Astrocyte (in vitro differentiated cells and primary cell): ENCODE results near the gene SLC22A31. TPM values are rescaled to one million over a fixed set of nuclear protein-coding genes. Genes with fewer than 3 reads are reported as not detected.

Experiments used
- DNase-seq: peaks from one replicate; pipeline ENCODE4 v3.0.0-alpha.2; 2010; ENCODE audit warnings: low read depth
- FAIRE-seq: peaks from 2 replicates; lab custom pipeline; 2011; peaks lifted over from hg19 to GRCh38; lab: Jason Lieb, UNC
- H2AFZ ChIP-seq: 2 replicates; pipeline ENCODE4 v1.6.0; 2012; ENCODE audit warnings: low read depth, low read length, inconsistent platforms
- H3K27ac ChIP-seq: 2 replicates; pipeline ENCODE4 v1.5.1; 2011; ENCODE audit warnings: low read depth, low read length, inconsistent platforms
- H3K27me3 ChIP-seq: 2 replicates; pipeline ENCODE4 v1.6.0; 2011; ENCODE audit warnings: low read length, inconsistent platforms; ENCODE audit not compliant: insufficient read depth
- H3K36me3 ChIP-seq: 2 replicates; pipeline ENCODE4 v1.5.1; 2011; ENCODE audit warnings: low read length, inconsistent platforms; ENCODE audit not compliant: insufficient read depth
- H3K4me1 ChIP-seq: 2 replicates; pipeline ENCODE4 v1.5.1; 2011; ENCODE audit warnings: low read length, inconsistent platforms; ENCODE audit not compliant: insufficient read depth
- H3K4me2 ChIP-seq: 2 replicates; pipeline ENCODE4 v1.6.0; 2012; ENCODE audit warnings: low read length, inconsistent platforms
- H3K4me3 ChIP-seq: 2 replicates; pipeline ENCODE4 v1.5.1; 2011; ENCODE audit warnings: low read depth, mild to moderate bottlenecking, low read length, inconsistent platforms; ENCODE audit not compliant: insufficient read depth
- H3K79me2 ChIP-seq: 2 replicates; pipeline ENCODE4 v1.6.0; 2012; ENCODE audit warnings: mild to moderate bottlenecking, low read length, inconsistent platforms; ENCODE audit not compliant: insufficient read depth
- H3K9ac ChIP-seq: 2 replicates; pipeline ENCODE4 v1.6.0; 2012; ENCODE audit warnings: mild to moderate bottlenecking, low read length, inconsistent platforms
- H3K9me3 ChIP-seq: 2 replicates; pipeline ENCODE4 v1.5.1; 2012; ENCODE audit warnings: low read depth, mild to moderate bottlenecking, low read length, inconsistent platforms; ENCODE audit not compliant: insufficient read depth
- H4K20me1 ChIP-seq: 2 replicates; pipeline ENCODE4 v1.6.0; 2012; ENCODE audit warnings: low read length, inconsistent platforms; ENCODE audit not compliant: insufficient read depth
- H3K27ac Mint-ChIP-seq: one replicate; pipeline ENCODE4 v1.8.0; 2021; ENCODE audit warnings: mild to moderate bottlenecking, mixed read lengths; ENCODE audit not compliant: unreplicated experiment
- H3K27me3 Mint-ChIP-seq: one replicate; pipeline ENCODE4 v1.8.0; 2021; ENCODE audit warnings: low read depth, mixed read lengths; ENCODE audit not compliant: unreplicated experiment
- H3K36me3 Mint-ChIP-seq: one replicate; pipeline ENCODE4 v1.8.0; 2021; ENCODE audit warnings: low read depth, mixed read lengths; ENCODE audit not compliant: unreplicated experiment
- H3K4me1 Mint-ChIP-seq: one replicate; pipeline ENCODE4 v1.8.0; 2021; ENCODE audit warnings: low read depth, mixed read lengths; ENCODE audit not compliant: unreplicated experiment
- H3K4me3 Mint-ChIP-seq: one replicate; pipeline ENCODE4 v1.8.0; 2021; ENCODE audit warnings: mild to moderate bottlenecking, moderate library complexity, mixed read lengths; ENCODE audit not compliant: unreplicated experiment
- H3K9me3 Mint-ChIP-seq: one replicate; pipeline ENCODE4 v1.8.0; 2021; ENCODE audit warnings: mild to moderate bottlenecking, mixed read lengths; ENCODE audit not compliant: unreplicated experiment
- EZH2 ChIP-seq: IDR thresholded peaks from 2 replicates; pipeline ENCODE4 v1.6.1; 2012; ENCODE audit warnings: mild to moderate bottlenecking, low read length, inconsistent platforms; ENCODE audit not compliant: insufficient read depth
- total RNA-seq: library from RNA; stranded (reverse); gene quantifications from 2 replicates; pipeline ENCODE4 v1.2.1, GENCODE V29; 2021
- TF ChIP-seq, protein P1 (sequence below): IDR thresholded peaks from 2 replicates; pipeline ENCODE4 v1.5.1; 2011; ENCODE audit warnings: low read depth, mild to moderate bottlenecking, inconsistent platforms, low read length, moderate library complexity; ENCODE audit not compliant: insufficient read depth

Gene SLC22A31
- total RNA-seq, 1 donor from 2014 or later: 1.3 TPM

GRCh38 chr16:89150090-89150835 lies 50.1 kb downstream of the SLC22A31 start:
- Histone ChIP-seq H3K9me3 (no peaks in the 10 kb centered on the region), H3K36me3 (peaks cover 3% of the 10 kb centered on the region), H2AFZ (no peak overlapping the region), H3K4me3 (no peak overlapping the region), H3K79me2 (no peaks in the 10 kb centered on the region), H3K9ac (no peak overlapping the region), H3K27me3 (no peaks in the 10 kb centered on the region), H3K27ac (no peak overlapping the region), H4K20me1 (no peaks in the 10 kb centered on the region), H3K4me1 (no peaks in the 10 kb centered on the region), H3K4me2 (no peak overlapping the region)
- Mint-ChIP-seq H3K27ac (no peak overlapping the region), H3K36me3 (peaks cover 25% of the 10 kb centered on the region), H3K9me3 (peaks cover 11% of the 10 kb centered on the region), H3K4me3 (no peak overlapping the region), H3K4me1 (peaks cover 5% of the 10 kb centered on the region), H3K27me3 (no peaks in the 10 kb centered on the region)
- TF ChIP-seq, protein P1, sequence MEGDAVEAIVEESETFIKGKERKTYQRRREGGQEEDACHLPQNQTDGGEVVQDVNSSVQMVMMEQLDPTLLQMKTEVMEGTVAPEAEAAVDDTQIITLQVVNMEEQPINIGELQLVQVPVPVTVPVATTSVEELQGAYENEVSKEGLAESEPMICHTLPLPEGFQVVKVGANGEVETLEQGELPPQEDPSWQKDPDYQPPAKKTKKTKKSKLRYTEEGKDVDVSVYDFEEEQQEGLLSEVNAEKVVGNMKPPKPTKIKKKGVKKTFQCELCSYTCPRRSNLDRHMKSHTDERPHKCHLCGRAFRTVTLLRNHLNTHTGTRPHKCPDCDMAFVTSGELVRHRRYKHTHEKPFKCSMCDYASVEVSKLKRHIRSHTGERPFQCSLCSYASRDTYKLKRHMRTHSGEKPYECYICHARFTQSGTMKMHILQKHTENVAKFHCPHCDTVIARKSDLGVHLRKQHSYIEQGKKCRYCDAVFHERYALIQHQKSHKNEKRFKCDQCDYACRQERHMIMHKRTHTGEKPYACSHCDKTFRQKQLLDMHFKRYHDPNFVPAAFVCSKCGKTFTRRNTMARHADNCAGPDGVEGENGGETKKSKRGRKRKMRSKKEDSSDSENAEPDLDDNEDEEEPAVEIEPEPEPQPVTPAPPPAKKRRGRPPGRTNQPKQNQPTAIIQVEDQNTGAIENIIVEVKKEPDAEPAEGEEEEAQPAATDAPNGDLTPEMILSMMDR: no peak
- no peak for TF ChIP-seq EZH2
- no peak for DNase-seq
- FAIRE-seq: no peak

DNA sequence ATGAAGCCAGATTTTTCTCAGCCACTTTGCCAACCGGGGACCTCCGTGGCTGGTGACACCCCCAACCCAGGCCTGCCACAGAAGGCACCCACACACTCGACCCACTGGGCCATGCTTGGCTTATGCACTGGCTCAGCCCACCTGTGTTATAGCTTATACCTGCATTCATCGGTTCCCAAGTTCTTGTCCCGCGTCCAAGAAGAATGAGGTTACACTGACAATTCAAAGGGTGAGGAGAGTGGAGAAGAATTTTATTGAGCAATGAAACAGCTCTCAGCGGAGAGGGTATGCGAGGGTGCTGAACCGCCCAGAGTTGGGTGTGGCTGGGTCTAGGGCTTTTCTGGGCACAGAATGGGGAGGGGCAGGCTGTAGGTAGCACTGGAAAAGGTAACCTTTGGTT lies 51.0 kb downstream of the SLC22A31 start:
- peaks cover 11% of the 10 kb centered on the region for H3K9me3 Mint-ChIP-seq
- Histone ChIP-seq H2AFZ (no peak overlapping the region), H3K27me3 (no peaks in the 10 kb centered on the region), H3K4me2 (no peak overlapping the region), H3K36me3 (peaks cover 3% of the 10 kb centered on the region), H3K27ac (no peak overlapping the region), H3K79me2 (no peaks in the 10 kb centered on the region), H4K20me1 (no peaks in the 10 kb centered on the region), H3K9ac (no peak overlapping the region), H3K4me3 (no peak overlapping the region), H3K4me1 (no peaks in the 10 kb centered on the region), H3K9me3 (no peaks in the 10 kb centered on the region)
- TF ChIP-seq, protein P1: no peak
- no peak for TF ChIP-seq EZH2
- FAIRE-seq: no peak
- no peaks in the 10 kb centered on the region for H3K4me1 Mint-ChIP-seq
- H3K4me3 Mint-ChIP-seq: no peak overlapping the region
- H3K27ac Mint-ChIP-seq: no peak overlapping the region
- no peak for DNase-seq
- no peaks in the 10 kb centered on the region for H3K27me3 Mint-ChIP-seq
- H3K36me3 Mint-ChIP-seq: peaks cover 25% of the 10 kb centered on the region
